Pancreas (tissue), 10 donors: ENCODE results near the gene GNL2. TPM values are rescaled to one million over a fixed set of nuclear protein-coding genes. Genes with fewer than 3 reads are reported as not detected.
A peak's percentile ranks its signal among the peaks of the same experiment; 100 is the strongest.
"Not testable (repeated sequence)": the region's sequence is repeated elsewhere in the genome, so short reads cannot be mapped to it uniquely, and the experiment has no call there.

Experiments used
- ATAC-seq, 4 donors: fragments of 200-7000 bp; cut with Tn5 transposase; one replicate each; pipeline versions ENCODE4 v1.8.0 to v1.9.1; 2020; ENCODE audit warnings: mild to moderate bottlenecking in 4 of 4, moderate library complexity in 4 of 4
- DNase-seq, 6 donors: peaks; one replicate each; pipeline ENCODE4 v3.0.0-alpha.2; 2020
- FAIRE-seq: peaks from 2 replicates; lab custom pipeline; 2012; peaks lifted over from hg19 to GRCh38; lab: Jason Lieb, UNC
- H3K27ac ChIP-seq, 4 donors: fragments of 200-600 bp; sonication (generic); 1 replicate in 3 of 4; 2 replicates in 1 of 4; pipeline versions ENCODE4 v1.5.0 to v1.8.0; 2020
- H3K27me3 ChIP-seq, 4 donors: fragments of 200-600 bp; one replicate each; pipeline ENCODE4 v1.8.0; 2021
- H3K36me3 ChIP-seq, 3 donors: fragments of 200-600 bp; sonication (generic) in 1 of 3; one replicate each; pipeline versions ENCODE4 v1.5.0 to v1.8.0; 2020 to 2021
- H3K4me1 ChIP-seq, 3 donors: fragments of 200-600 bp; one replicate each; pipeline ENCODE4 v1.8.0; 2021
- H3K4me3 ChIP-seq, 4 donors: fragments of 200-600 bp; sonication (generic) in 2 of 4; one replicate each; pipeline versions ENCODE4 v1.5.0 to v1.8.0; 2020 to 2021
- H3K9me3 ChIP-seq, 4 donors: fragments of 200-600 bp; one replicate each; pipeline ENCODE4 v1.8.0; 2021
- CTCF ChIP-seq, 4 donors: fragments of 200-600 bp; sonication (generic) in 3 of 4; IDR thresholded peaks; one replicate each; pipeline versions ENCODE4 v1.5.0 to v1.8.0; 2021; ENCODE audit warnings: antibody characterized with exemption in 4 of 4
- WGBS, 2 donors: extraction: QIAGEN DNeasy Blood & Tissue Kit; methylation state at CpG; one replicate each; pipeline ENCODE4 v1.1.7; 2013; 5-methylcytosine and 5-hydroxymethylcytosine counted together
- intact Hi-C, 3 donors: fragments of 100-400 bp; cut with DNase I; formaldehyde crosslinking; loops; one replicate each; pipeline versions ENCODE4 v1.11.1 to v1.14.2; 2022
- polyA plus RNA-seq, 2 donors: library from polyadenylated mRNA; stranded (reverse); fragments of 200-250 nt; gene quantifications; one replicate each; pipeline ENCODE4 v1.2.3, GENCODE V29; 2013
- total RNA-seq, 6 donors: library from RNA; stranded (reverse); fragmentation: NEBNext Ultra II Directional in 4 of 6; extraction: Animal tissue kit (Norgen Biotek cat#: 25700) in 4 of 6; gene quantifications; one replicate each; pipeline versions ENCODE4 v1.2.1 to v1.2.4, GENCODE V29; 2021 to 2023
- donor health status: healthy with polysubstance abuse.
- donor health status: DM: no; HTN: no; CAD: no; lungs with moderate emphysema.
- donor health status: DM: no; HTN: no; CAD: no.
- donor health status: control.
- donor health status: control.
- donor health status: Bipolar disorder and iron deficiency.
- donor health status: DM: yes; HTN: yes; CAD: no.
- donor health status: DM: no; HTN: no; CAD: no.
- donor health status: DM: no; HTN: no; CAD: no.
- donor health status: DM: yes; HTN: yes; CAD: no.

GNL2 gene
- total and polyA plus RNA-seq, 8 donors, result 9.8 to 69.1 (median 18.2) TPM

DNA sequence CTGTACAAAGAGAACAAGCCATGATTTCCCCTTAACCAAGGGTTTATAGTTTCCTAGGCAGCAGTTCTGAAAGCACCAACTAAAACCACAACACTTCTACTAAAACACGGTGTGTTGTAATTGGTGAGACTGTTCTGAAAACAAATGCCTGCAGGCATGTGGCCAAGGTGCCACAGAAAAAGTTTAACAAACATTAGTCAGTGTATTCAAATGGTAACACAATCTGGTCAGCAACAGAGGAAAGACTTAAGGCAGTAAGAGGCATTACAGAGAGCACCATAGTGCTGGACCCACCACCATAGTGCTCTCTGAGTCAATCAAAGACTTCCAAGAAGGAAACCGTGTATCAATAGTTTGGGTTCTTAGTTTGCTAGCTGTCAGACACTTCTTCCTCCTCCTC is 58.4 kb downstream of the GNL2 start:
- TF ChIP-seq CTCF (IDR thresholded peaks at IDR 0.05), result no peak
- Histone ChIP-seq H3K4me1 (peaks cover 0 to 11% (median 0%) of the 10 kb centered on the region in 3 donors), H3K27ac (peak overlapping the region in 1 of 4 donors; percentile 37), H3K36me3 (peaks cover 0 to 27% (median 16%) of the 10 kb centered on the region in 3 donors), H3K4me3 (no peak overlapping the region), H3K27me3 (no peaks in the 10 kb centered on the region), H3K9me3 (no peaks in the 10 kb centered on the region)
- 54 to 57% methylated on average over 2 of the region's 2 CpGs for WGBS, 2 donors
- DNase-seq (no peak), ATAC-seq (peak in 2 of 4 donors; percentile 8 to 29), FAIRE-seq (no peak)
- intact Hi-C loops, result no loop called here

DNA sequence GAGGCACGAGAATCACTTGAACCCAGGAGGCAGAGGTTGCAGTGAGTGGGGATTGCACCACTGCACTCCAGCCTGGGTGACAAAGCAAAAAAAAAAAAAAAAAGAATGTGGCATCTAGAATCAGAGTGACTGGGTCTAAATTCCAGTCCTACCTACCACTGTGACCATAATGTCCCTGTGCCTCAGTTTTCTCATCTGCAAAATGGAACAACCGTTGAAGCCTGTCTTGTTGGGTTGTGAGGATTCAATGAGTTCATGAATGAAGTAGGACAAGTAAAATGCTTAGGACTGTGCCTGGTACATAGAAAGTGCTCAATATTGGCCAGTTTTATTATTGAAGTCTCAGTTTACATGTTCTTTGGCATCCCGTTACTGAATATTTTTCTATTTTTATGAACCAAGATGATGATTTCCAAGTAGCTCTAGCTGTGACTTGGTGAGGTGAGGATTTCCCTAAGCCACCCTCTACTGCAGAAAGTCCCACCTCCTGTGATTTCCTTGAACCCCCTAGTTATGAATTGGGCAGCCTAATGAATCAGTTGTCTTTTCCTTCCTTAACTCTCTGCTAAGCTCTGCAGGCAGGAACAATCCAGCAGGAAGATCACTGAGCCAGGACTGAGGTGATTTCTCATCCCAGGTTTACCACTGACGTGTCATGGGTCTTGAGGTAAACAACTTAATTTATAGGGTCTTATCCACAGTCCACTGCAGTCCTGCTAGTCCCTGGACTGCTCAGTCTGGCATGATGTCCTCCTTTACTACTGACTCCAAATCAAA is 62.2 kb downstream of the GNL2 start:
- H3K27me3 ChIP-seq, result no peaks in the 10 kb centered on the region

GRCh38 chr1:37532418-37533156 is 63.1 kb downstream of the GNL2 start:
- H3K36me3 ChIP-seq, H3K27me3 ChIP-seq, ATAC-seq, H3K27ac ChIP-seq, intact Hi-C loops, H3K4me3 ChIP-seq, FAIRE-seq, H3K9me3 ChIP-seq, DNase-seq: not testable (repeated sequence)
- 91 to 95% methylated on average over 4 of the region's 4 CpGs for WGBS, 2 donors
- H3K4me1 ChIP-seq, result peaks cover 0 to 11% (median 0%) of the 10 kb centered on the region in 3 donors

More for the DNA sequence above, 62.2 kb downstream of the GNL2 start:
- FAIRE-seq (no peak), DNase-seq (no peak), ATAC-seq (peak in 1 of 4 donors; percentile 8)
- H3K4me1 ChIP-seq, result peaks cover 0 to 11% (median 0%) of the 10 kb centered on the region in 3 donors
- WGBS, 2 donors, result 87 to 97% methylated on average over 4 of the region's 4 CpGs
- no peak overlapping the region for H3K4me3 ChIP-seq
- intact Hi-C loops, result no loop called here
- no peak for TF ChIP-seq CTCF (IDR thresholded peaks at IDR 0.05)
- H3K9me3 ChIP-seq, result no peaks in the 10 kb centered on the region
- H3K27ac ChIP-seq, result peak overlapping the region; percentile 30 to 79 (median 65)
- peaks cover 0 to 11% (median 3%) of the 10 kb centered on the region in 3 donors for H3K36me3 ChIP-seq

GRCh38 chr1:37529888-37530287 is 65.8 kb downstream of the GNL2 start:
- intact Hi-C loops, H3K27me3 ChIP-seq, FAIRE-seq, ATAC-seq, H3K9me3 ChIP-seq, H3K36me3 ChIP-seq, DNase-seq, H3K4me3 ChIP-seq, H3K27ac ChIP-seq, H3K4me1 ChIP-seq: not testable (repeated sequence)
- 57 to 58% methylated on average over 1 of the region's 1 CpG for WGBS, 2 donors

GRCh38 chr1:37519613-37520012 is 76.1 kb downstream of the GNL2 start:
- no peak overlapping the region for H3K4me3 ChIP-seq
- no peaks in the 10 kb centered on the region for H3K27me3 ChIP-seq
- no peak for TF ChIP-seq CTCF (IDR thresholded peaks at IDR 0.05)
- ATAC-seq (no peak), FAIRE-seq (no peak), DNase-seq (no peak)
- H3K36me3 ChIP-seq, result no peaks in the 10 kb centered on the region
- intact Hi-C loops, result no loop called here
- no peaks in the 10 kb centered on the region for H3K9me3 ChIP-seq
- H3K4me1 ChIP-seq, result no peaks in the 10 kb centered on the region
- H3K27ac ChIP-seq, result no peak overlapping the region

DNA sequence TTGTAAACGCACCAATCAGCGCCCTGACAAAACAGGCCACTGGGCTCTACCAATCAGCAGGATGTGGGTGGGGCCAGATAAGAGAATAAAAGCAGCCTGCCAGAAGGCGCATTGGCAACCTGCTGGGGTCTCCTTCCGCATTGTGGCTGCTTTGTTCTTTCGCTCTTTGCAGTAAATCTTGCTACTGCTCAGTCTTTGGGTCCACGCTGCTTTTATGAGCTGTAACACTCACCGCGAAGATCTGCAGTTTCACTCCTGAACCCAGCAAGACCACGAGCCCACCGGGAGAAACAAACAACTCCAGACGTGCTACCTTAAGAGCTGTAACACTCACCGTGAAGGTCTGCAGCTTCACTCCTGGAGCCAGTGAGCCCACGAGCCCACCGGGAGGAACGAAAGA is 76.8 kb downstream of the GNL2 start:
- ATAC-seq, DNase-seq, H3K36me3 ChIP-seq, H3K9me3 ChIP-seq, H3K4me3 ChIP-seq, H3K27ac ChIP-seq, H3K27me3 ChIP-seq, intact Hi-C loops, FAIRE-seq, H3K4me1 ChIP-seq: not testable (repeated sequence)
- WGBS, 2 donors, result 77 to 82% methylated on average over 15 of the region's 15 CpGs

DNA sequence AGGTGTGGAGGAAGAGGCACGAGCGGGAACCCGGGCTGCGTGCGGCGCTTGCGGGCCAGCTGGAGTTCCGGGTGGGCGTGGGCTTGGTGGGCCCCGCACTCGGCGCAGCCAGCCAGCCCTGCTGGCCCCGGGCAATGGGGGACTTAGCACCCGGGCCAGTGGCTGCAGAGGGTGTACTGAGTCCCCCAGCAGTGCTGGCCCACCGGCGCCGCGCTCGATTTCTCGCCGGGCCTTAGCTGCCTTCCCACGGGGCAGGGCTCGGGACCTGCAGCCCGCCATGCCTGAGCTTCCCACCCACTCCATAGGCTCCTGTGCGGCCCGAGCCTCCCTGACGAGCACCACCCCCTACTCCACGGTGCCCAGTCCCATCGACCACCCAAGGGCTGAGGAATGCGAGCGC is 77.5 kb downstream of the GNL2 start:
- H3K36me3 ChIP-seq, H3K27me3 ChIP-seq, H3K27ac ChIP-seq, H3K4me3 ChIP-seq, ATAC-seq, H3K4me1 ChIP-seq, FAIRE-seq, intact Hi-C loops, H3K9me3 ChIP-seq: not testable (repeated sequence)
- 88 to 91% methylated on average over 15 to 28 of the region's 31 CpGs for WGBS, 2 donors
- DNase-seq, result peak in 1 of 6 donors; percentile 57
